GM12878 (cell line): Measurements from ENCODE around the gene TRIM28. TPM values are rescaled to one million over a fixed set of nuclear protein-coding genes. Genes with fewer than 3 reads are reported as not detected.

Source experiments
- BCLAF1 ChIP-seq: fragments of 450-650 bp; IDR thresholded peaks from 2 replicates; pipeline ENCODE4 v1.6.1; 2017; ENCODE audit warnings: antibody characterized with exemption, mild to moderate bottlenecking, moderate library complexity
- BHLHE40 ChIP-seq, 2 experiments: fragments of 450-650 bp in 1 of 2; IDR thresholded peaks; 2 replicates each; pipeline ENCODE4 v1.6.1; 2011 to 2017; ENCODE audit warnings: low read depth in 2 of 2, borderline replicate concordance in 1 of 2, improper control_type of control experiment in 1 of 2, low read length in 1 of 2, mild to moderate bottlenecking in 1 of 2
- BMI1 ChIP-seq: fragments of 450-650 bp; IDR thresholded peaks from 2 replicates; pipeline ENCODE4 v1.6.1; 2016; ENCODE audit warnings: mild to moderate bottlenecking, moderate library complexity, borderline replicate concordance
- ELK1 ChIP-seq: IDR thresholded peaks from 2 replicates; pipeline ENCODE4 v1.6.1; 2012; ENCODE audit warnings: low read depth, low read length, improper control_type of control experiment
- KDM1A ChIP-seq: fragments of 200-600 bp; sonication (generic); IDR thresholded peaks from 2 replicates; pipeline ENCODE4 v1.6.1; 2016; ENCODE audit warnings: borderline replicate concordance
- MXI1 ChIP-seq: fragments of 150-350 bp; IDR thresholded peaks from 2 replicates; pipeline ENCODE4 v1.6.1; 2011; ENCODE audit warnings: low read depth, mild to moderate bottlenecking, inconsistent platforms, low read length, improper control_type of control experiment
- PKNOX1 ChIP-seq: fragments of 450-650 bp; IDR thresholded peaks from 2 replicates; pipeline ENCODE4 v1.6.1; 2016; ENCODE audit warnings: mild to moderate bottlenecking
- POLR2AphosphoS5 ChIP-seq: IDR thresholded peaks from 2 replicates; pipeline ENCODE4 v1.6.1; 2011; ENCODE audit warnings: mild to moderate bottlenecking, low read length, inconsistent platforms
- PRDM15 ChIP-seq: fragments of 450-650 bp; formaldehyde crosslinking; IDR thresholded peaks from 2 replicates; pipeline ENCODE4 v1.4.0; 2020; ENCODE audit warnings: mild to moderate bottlenecking, moderate library complexity
- SIN3A ChIP-seq: IDR thresholded peaks from 2 replicates; pipeline ENCODE4 v1.6.1; 2012; ENCODE audit warnings: low read depth, low read length, improper control_type of control experiment
- SMARCA5 ChIP-seq: fragments of 450-650 bp; IDR thresholded peaks from 2 replicates; pipeline ENCODE4 v1.6.1; 2017; ENCODE audit warnings: mild to moderate bottlenecking
- SPI1 ChIP-seq: IDR thresholded peaks from 2 replicates; pipeline ENCODE4 v1.6.1; 2011; ENCODE audit warnings: low read depth, mild to moderate bottlenecking, low read length, moderate library complexity, borderline replicate concordance; ENCODE audit not compliant: insufficient read depth
- ZBTB40 ChIP-seq: fragments of 450-650 bp; IDR thresholded peaks from 2 replicates; pipeline ENCODE4 v1.6.1; 2016; ENCODE audit warnings: mild to moderate bottlenecking, moderate library complexity, borderline replicate concordance
- ZNF207 ChIP-seq: fragments of 450-650 bp; IDR thresholded peaks from 2 replicates; pipeline ENCODE4 v1.6.1; 2014; ENCODE audit warnings: antibody characterized with exemption, mild to moderate bottlenecking, borderline replicate concordance
- ZNF622 ChIP-seq: fragments of 450-650 bp; IDR thresholded peaks from 2 replicates; pipeline ENCODE4 v1.6.1; 2017; ENCODE audit warnings: mild to moderate bottlenecking, inconsistent platforms
- polyA plus RNA-seq, 11 experiments: library from polyadenylated mRNA; depleted of rRNA in 4 of 11; unstranded in 6 of 11; stranded (reverse) in 5 of 11; fragments of >200 nt; fragmentation: Nextera tagmentation in 4 of 11; fragmentation: Illumina TruSeq in 1 of 11; extraction: Ambion mirVana in 4 of 11; extraction: Trizol in 1 of 11; gene quantifications; 1 replicate in 1 of 11; 2 replicates in 10 of 11; pipeline versions ENCODE4 v1.2.1 to v1.2.3, GENCODE V29; 2011 to 2016; ENCODE audit warnings: inconsistent platforms in 2 of 11, missing spikeins in 2 of 11, low read depth in 1 of 11
- total RNA-seq, 4 experiments: library from RNA; depleted of rRNA in 3 of 4; stranded (reverse); fragments of >200 nt in 3 of 4; fragmentation: Illumina TruSeq in 1 of 4; extraction: Trizol in 1 of 4; gene quantifications; 2 replicates each; pipeline versions ENCODE4 v1.2.1 to v1.2.3, GENCODE V29; 2013 to 2021

The TRIM28 gene
- total and polyA plus RNA-seq, 10 of the 15 experiments (the other 5 are each of a cell fraction or from before 2014, with no cell fraction given), result 5.0 to 650 (median 296) TPM

GRCh38 chr19:58559275-58560006, 15.6 kb downstream of the TRIM28 start (continued):
- TF ChIP-seq PRDM15 (0 out of 2 replicates have a peak, but pooled peaks have one; percentile 54), SIN3A (peak; percentile 74), SPI1 (peak; percentile 50; the same call in 1 of the 2 replicates), MXI1 (peak; percentile 97), ZBTB40 (peak; percentile 89), ZNF622 (no peak), KDM1A (no peak), ZNF207 (peak; percentile 84; the same call in 1 of the 2 replicates), ELK1 (peak; percentile 79), SMARCA5 (peak; percentile 99), BCLAF1 (peak; percentile 29; the same call in 1 of the 2 replicates), BHLHE40 (IDR thresholded peaks at IDR 0.05; ENCODE audit: borderline replicate concordance in 1 of 2, low read depth in 2 of 2, low read length in 1 of 2) (peak; percentile 61 to 84; a peak in 3 of 4 replicates), POLR2AphosphoS5 (peak; percentile 93), BMI1 (no peak), PKNOX1 (no peak; the same call in 1 of the 2 replicates)
